ENCODE data around the gene BTN2A1.

- TF ChIP-seq POLR2A (IDR thresholded peaks at IDR 0.05; ENCODE audit: low read length) (no peak), GATA1 (IDR thresholded peaks at IDR 0.05; ENCODE audit: low read depth, low read length) (no peak)
Observed at GRCh38 chr6:26452631-26453235, 5.0 kb upstream of the BTN2A1 start.
